HG02763 (cell line): Measurements from ENCODE around the gene SPACA7.
"Not testable (repeated sequence)": the region's sequence is repeated elsewhere in the genome, so short reads cannot be mapped to it uniquely, and the experiment has no call there.

Experiments used
- ATAC-seq: cut with Tn5 transposase; IDR thresholded peaks from one replicate; pipeline ENCODE4 v1.9.1; 2021; ENCODE audit warnings: mild to moderate bottlenecking, moderate library complexity; ENCODE audit not compliant: unreplicated experiment

Gene SPACA7

DNA sequence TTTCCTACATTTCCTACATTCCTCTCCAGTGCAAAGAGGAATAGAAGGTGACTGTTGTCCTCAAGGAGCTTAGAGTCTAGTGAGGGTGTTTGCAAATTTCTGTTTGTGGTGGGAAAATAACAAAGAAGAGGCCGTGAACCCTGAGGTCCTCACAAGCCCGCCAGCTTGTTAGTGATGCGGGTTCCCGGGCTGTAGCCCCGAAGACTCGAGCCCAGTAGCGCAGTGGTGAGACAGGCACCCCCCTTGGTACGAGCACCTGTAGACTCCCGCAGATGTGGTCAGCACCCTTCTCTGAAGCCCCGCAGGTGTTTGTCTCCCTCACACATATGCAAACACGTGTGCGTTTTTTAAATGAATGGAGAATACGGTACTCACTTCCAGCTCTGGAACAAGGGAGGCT lies 26.5 kb upstream of the SPACA7 start:
- no peak for ATAC-seq

DNA sequence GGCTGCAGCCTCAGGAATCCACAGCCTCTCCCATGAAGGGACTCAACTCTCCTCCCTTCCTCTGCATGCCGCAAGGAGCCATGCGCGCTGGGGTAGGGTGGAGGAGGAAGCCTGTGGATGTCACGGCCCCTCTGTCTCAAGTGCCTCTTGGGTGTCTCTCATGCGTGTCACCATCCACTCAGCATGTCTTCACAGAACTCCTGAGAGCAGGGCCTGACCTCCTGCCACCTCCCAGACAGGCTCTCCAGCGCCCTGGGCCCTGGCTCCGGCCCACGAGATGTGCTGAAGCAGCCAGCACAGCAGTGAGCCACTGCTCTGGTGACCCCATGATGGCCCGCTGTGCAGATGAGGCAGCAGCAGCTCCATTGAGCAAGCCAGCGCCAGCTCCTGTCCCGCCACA lies 25.9 kb upstream of the SPACA7 start:
- no peak for ATAC-seq

DNA sequence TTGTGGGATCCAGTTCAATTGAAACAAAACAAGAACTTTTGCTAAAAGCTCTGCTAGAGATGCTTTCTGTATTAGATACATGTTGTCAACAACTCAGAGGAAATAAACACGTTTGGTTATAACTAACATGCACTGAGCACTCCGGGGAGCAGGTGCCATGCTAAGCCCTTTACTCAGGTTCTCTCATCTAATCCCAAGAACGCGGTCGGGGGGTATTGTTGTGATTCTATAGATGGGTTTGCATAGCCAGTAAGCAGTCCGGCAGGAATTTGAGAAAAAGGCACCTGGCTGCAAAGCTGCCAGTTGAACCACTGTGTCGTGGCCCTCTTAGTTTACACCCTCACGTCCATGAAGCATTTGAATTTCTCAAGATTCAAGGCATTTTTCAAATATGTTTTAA lies 24.3 kb upstream of the SPACA7 start:
- no peak for ATAC-seq

DNA sequence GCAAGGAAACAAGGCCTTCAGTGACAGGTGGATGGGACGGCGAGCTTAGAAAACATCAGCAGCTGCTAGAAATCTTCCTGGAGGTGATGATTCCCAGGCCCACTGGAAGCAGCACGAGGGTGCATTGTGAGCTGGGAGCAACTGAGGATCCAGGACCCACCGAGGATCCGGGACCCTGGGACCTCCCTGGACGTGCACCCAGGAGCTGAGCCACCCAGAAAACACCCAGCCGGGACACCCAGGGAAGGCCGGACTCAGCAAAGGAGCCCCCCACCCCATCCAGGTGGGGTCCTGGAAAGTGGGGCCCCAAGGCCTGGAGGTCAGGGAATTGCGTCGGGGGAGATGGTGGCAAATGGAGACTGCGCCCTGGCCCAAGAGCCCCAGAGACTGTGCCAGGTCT lies 22.3 kb upstream of the SPACA7 start:
- no peak for ATAC-seq

DNA sequence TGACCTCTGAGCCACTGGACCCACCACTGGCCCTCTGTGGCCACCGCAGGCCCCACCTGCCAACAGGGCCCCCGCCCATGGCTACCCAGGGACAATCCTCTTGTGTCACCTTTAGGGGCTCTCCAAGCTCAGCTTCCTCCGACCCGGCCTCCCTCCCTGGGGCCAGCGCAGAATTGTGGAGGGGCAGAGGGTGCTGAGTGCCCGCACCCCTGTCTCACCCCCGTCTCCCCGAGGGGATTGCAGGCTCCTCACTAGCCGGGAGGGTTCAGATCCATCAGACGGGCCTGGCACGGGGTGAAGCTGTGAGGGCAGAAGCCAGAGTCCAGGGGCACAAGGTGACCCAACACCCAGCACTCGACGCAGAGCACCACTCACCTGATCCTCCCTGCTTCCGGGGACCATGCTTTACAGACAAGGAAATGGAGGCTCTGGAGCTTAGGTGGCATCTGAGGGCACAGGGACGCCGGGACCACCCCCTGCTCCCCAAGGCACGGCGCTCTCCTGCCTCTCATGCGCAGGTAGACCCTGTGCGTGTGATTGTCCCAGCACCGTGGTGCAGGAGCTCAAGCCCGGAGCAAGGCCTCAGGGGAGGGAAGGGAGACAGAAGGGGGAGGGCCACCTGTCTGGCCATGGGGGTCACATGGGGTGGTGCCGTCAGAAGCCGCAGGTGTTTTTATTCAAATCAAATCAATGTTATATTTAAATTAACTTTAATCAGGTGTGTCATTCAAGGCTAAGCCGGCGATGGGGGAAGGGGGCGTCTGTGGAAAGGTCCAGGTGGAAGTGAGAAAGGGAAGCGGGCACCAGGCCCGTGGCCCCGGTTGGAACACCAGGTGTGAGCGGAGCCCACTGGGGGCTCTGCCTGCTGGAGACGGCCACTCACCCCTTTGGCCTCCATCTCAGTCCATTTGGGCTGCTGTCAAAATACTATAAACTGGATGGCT lies 21.6 kb upstream of the SPACA7 start:
- ATAC-seq, result no peak

DNA sequence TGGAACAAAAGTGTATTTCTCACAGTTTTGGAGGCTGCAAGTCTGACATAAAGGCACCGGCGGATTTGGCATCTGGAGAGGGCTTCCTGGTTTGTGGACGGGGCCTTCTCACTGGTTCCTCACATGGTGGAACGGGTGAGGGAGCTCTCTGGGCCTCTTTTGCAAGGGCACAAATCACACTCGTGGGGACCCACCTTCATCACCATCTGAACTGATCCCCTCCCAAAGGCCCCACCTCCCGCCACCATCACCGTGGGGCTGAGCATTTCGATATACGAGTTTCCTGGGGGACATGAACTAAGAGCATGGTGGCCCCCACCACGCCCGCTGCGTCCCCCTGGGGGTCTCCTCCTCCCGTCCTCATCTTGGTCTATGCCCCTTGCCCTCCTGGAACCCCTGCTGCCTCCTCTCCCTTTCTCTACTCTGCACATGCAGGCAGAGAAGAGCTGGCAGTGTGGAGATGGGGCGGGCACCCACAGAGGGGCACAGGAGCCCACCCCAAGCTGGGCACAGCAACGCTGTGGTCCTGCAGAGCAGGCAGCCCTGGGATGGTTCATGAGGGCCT lies 20.8 kb upstream of the SPACA7 start:
- no peak for ATAC-seq

DNA sequence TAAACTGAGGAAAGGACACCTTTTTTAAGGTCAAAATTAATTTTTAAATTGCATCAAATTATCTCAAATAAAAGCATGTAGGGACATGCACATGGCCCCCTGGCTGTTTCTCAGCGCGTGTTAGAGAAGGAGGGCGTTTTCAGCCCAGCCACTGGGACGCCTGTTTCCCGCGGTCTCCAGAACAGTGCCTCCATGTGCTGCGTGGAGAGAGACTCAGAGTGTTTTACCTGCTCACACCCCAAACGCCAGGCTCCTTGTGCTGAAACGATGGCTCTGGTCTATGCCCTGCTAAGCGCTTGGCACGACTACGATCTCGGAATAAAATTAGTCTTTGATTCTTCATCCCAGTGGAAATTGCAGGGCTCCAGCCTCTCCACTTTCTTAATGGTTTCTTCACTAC lies 20.0 kb upstream of the SPACA7 start:
- no peak for ATAC-seq

DNA sequence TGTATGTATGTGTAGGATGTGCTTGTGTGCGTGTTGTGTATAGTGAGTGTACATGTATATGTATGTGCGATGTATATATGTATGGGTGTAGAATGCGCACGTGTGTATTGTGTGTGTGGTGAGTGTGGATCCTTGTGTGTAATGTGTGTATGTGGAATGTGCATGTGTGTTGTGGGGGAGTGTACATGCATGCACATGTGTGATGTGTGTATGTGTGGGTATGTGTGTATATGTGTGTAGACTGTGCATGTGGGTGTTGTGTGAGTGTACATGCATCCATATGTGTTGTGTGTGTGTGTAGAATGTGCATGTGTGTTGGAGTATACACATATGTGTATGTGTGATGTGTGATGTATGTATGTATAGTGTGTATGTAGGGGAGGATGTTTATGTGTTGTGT lies 18.0 kb upstream of the SPACA7 start:
- ATAC-seq, result no peak

DNA sequence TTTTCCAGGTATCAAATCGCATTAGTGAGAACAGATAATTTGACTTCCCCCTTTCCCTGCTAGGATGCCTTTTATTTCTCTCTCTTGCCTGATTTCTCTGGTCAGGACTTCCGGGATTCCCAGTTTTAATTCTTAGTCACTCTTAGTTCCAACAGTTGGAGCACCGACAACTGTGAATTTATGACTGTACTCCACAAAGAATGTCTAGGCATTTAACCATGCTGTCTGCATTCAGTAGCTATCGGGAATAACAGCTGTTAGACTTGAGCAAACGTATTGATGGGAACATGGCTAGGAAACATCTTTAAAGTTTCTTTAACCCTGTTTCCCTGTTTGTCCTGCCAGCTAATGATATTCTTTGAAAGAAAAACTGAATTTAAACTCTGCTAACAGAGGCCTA lies 14.1 kb upstream of the SPACA7 start:
- no peak for ATAC-seq

DNA sequence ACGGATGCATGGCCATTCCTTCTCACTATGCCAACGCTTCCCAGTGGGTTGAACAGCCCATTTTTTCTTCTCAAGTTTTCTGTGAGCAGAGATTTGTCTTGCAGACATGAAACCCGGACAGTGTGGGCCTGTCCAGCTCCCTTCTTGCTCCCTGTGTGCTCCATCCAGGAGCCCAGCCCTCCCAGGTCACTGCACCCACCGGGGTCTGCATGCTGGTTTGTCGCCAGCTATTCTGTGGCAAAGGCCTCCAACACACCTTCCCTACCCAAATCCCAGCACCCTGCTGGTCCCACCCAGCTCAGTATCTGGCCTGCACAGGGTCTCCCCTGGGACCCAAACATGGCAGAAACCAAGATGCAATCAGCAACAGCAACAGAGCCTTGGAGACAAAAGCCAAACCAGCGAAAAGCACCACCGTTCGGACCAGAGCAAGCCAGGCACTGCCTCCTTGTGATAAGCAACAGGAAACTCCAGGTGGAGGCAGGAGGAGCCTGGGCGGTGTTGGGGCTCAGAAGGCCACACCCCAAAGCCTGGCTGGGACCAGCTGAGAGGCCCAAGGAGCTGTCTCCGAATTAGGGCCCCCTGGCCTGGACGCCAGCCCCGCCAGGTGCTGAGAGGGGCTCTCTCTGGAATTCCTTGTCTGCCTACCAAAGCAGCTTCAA lies 12.2 kb upstream of the SPACA7 start:
- no peak for ATAC-seq

DNA sequence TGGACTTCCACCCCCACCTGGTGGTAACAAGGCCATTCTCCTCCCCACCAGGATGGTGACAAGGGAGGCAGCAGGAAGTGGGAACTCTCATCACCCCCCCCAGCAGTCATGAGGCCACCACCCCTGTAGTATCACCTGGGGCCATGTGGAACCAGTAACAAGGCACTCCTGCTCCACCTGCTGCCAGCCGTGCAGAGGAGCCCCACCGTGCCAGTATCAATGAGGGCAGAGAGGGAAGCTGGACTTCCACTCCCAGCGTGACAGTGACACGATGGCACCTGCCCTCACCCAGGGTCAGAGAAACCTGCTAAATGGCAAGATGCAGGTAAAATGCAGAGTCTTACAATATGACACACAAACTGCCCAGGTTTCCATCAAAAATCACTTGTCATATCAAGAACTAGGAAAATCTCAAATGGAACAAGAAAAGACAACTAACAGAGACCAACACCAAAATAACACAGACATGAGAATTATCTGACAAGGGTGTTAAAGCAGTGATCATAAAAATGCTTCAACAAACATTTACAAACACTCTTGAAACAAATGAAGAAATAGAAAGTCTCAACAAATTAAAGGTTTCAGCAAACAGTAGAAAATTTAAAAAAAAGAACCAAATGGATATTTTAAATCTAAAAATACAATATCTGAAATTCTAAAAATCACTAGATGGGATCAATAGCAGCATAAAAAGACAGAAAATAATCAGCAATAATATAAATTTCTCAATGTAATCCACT lies 9.1 kb upstream of the SPACA7 start:
- ATAC-seq, result no peak

DNA sequence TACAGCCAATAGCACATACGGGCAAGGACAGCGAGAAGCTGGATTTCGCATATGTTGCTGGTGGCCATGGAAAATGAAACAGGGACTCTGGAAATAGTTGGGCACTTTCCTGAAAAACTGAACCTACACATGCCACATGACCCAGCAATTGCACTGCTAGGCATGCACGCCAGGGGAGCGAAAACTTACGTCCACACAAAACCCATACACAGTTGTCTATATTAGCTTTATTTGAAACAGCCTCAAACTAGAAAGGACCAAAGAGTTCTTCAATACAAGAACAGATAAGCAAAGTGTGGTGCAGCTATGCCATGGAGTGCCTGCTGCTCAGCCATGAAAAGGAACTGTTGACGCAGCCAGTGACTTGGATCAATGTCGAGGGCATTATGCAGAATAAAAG lies 7.3 kb upstream of the SPACA7 start:
- no peak for ATAC-seq

DNA sequence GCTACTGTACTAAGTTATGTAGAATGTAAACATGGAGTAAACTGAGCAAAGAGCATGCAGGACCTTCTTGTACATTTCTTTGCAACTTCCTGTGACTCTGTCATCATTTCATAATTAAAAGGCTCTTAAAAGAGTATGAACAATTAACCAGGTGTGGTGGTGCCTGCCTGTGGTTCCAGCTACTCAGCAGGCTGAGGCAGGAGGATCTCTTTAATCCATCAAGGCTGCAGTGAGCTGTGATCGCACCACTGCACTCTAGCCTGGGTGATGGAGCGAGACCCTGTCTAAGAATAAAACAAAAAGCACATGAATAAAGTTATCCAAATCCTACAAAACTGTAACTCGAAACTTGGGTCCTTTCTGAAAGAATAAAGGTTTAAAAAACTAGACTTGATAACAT lies 5.8 kb upstream of the SPACA7 start:
- ATAC-seq, result no peak

DNA sequence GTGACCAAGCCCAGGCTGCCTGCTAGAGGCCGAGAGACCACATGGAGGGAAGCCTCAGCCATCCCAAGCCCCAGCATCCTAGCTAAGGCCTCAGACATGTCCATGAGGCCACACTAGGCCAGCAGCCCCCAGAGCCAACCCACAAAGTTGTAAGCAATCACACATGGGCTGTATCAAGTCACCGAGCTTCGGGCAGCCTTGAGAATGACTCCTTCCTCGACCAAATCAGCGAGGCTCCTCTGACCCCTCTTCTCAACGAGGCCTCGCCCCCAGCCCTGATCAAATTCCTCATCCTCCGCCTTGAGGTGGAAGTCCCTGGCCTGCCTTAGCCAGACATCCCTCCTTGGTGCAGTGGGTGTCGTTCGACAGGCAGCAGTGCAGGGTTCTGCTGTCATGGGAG lies 1.9 kb upstream of the SPACA7 start:
- ATAC-seq, result no peak

DNA sequence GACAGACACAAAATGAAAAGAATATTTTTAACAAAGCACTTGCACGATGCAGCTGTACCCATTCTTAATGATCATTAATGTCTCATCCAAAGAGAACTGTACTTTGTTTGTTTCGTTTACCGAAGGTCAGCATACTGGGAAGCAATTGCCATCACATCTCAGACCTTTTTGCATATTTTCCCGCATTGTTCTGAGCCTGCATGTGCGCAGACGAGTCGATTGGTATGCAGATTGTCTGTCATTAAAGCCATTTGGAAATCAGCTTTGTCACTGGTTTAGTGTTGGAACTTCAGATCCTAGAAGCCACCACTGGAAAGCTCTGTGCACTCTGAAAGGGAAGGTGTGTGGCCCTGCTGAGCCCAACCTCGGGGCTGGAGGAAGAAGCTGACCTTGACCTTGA lies 15.6 kb downstream of the SPACA7 start:
- ATAC-seq, result no peak

DNA sequence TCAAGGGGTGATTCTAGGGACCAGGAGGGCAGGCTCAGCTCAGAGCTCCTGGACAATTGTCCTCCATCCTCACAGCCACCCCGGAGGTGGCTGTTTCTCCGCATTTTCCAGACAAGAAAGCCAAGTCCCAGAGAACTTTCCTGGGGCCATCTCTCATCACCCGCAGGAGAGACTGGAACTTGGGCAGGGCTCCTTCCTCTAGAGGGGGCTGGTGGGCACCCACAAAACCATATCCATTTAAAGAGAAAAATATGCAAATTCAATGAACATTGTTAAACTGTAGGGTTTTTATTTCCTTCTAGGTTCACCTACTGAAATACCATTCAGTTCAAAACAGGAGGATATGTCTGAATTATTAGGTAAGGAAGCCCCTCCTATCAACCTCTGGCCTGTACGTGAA lies 16.6 kb downstream of the SPACA7 start:
- ATAC-seq, result no peak

DNA sequence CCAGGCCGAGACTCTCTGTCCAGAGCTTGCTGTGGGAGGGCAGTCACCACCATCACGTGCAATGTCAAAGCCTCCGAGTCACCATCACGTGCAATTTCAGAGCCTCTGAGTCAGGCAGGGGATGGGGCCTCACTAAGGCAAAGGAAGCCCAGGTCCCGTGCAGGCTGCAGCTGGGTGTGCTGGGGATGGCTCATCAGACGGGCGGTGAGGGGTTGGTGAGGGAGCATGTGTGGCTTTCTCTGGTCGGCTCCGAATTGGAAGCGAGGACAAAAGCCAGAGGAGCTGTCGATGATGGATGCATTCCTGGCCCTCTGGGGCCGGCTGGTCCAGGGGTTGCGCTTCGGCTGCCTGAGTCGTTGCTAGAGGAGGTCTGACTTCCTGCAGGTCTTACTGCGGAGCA lies 18.9 kb downstream of the SPACA7 start:
- not testable (repeated sequence) for ATAC-seq

DNA sequence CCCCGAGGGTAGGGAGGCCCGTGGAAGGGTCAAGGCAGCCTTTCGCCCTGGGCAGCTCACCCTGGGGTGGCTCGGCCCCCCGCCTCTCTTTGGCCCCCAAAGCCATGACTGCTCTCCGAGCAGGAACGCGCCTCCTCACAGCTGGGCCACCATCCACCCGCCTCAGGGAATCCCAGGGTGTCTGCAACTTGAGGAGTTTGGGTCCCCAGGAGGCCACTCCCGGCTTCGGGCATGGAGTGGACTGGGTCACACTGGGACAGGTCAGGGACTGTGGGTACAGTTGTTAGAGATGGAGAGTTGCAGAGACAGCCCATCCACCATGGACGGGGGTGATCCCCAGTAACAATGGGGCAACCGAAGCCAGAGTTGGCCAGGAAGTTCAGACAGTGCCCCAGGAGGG lies 19.8 kb downstream of the SPACA7 start:
- ATAC-seq, result not testable (repeated sequence)

DNA sequence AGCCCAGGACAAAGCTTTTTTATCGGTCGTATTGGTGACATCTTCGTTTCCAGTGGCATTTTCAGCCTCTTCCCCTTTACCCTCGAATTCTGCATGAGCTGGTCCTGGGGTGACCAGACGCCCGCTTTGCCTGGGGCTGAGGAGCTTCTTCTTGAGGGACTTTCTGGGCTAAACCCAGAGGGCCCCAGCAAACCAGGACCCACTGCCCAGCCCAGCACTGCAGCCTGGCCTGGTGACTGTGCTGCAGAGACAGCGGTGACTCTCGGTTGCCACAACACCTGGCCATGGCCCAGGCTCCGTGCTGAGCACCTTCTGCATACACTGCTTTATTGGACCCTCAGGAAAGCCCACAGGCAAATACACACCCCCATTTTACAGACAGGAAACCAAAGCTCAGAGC lies 21.0 kb downstream of the SPACA7 start:
- no peak for ATAC-seq

DNA sequence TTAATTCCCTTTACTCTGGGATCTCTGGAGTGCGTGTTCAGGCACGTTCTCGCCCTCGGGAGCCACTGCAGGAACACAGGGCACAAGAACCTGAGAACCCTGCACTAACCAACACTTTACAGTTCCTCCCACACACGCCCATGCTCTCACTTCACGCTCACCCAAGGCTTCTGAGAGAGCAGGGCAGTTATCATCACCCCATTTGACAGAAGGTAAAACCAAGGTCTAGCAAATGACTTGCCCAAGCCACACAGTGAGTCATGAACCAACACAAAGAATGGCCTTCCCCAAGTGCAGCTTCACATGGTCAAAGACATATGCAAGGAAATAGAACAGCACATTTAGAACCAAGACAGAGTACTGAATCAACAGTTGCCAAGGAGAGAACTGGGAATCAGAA lies 22.2 kb downstream of the SPACA7 start:
- ATAC-seq, result not testable (repeated sequence)

DNA sequence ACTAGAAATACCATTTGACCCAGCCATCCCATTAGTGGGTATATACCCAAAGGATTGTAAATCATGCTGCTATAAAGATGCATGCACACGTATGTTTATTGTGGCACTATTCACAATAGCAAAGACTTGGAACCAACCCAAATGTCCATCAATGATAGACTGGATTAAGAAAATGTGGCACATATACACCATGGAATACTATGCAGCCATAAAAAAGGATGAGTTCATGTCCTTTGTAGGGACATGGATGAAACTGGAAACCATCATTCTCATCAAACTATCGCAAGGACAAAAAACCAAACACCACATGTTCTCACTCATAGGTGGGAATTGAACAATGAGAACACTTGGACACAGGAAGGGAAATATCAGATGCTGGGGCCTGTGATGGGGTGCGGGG lies 33.7 kb downstream of the SPACA7 start:
- ATAC-seq, result not testable (repeated sequence)
